Osteoblast (primary cell): Measurements from ENCODE around the gene GOLM1. TPM values are rescaled to one million over a fixed set of nuclear protein-coding genes. Genes with fewer than 3 reads are reported as not detected.

Experiments
- DNase-seq: peaks from one replicate; pipeline ENCODE4 v3.0.0; 2011; ENCODE audit warnings: low spot score, mixed read lengths; ENCODE audit not compliant: insufficient read length; ENCODE audit errors: missing footprints
- H2AFZ ChIP-seq: 2 replicates; pipeline ENCODE4 v1.6.0; 2011; ENCODE audit warnings: mild to moderate bottlenecking, low read length
- H3K27ac ChIP-seq: 2 replicates; pipeline ENCODE4 v1.5.1; 2011; ENCODE audit warnings: mild to moderate bottlenecking, low read depth, low read length, moderate library complexity
- H3K27me3 ChIP-seq: 2 replicates; pipeline ENCODE4 v1.6.0; 2012; ENCODE audit warnings: mild to moderate bottlenecking, control low read depth, inconsistent platforms, low read length, moderate library complexity; ENCODE audit not compliant: insufficient read depth
- H3K36me3 ChIP-seq: 2 replicates; pipeline ENCODE4 v1.5.1; 2011; ENCODE audit warnings: mild to moderate bottlenecking, low read length, control low read depth, moderate library complexity; ENCODE audit not compliant: insufficient read depth
- H3K4me1 ChIP-seq: 2 replicates; pipeline ENCODE4 v1.5.1; 2011; ENCODE audit warnings: mild to moderate bottlenecking, low read length, control low read depth, moderate library complexity; ENCODE audit not compliant: insufficient read depth
- H3K4me2 ChIP-seq: 2 replicates; pipeline ENCODE4 v1.6.0; 2011; ENCODE audit warnings: mild to moderate bottlenecking, low read length; ENCODE audit not compliant: insufficient read depth
- H3K4me3 ChIP-seq: fragments of 200-600 bp; sonication (generic); 3 replicates; pipeline ENCODE4 v1.5.1; 2012; ENCODE audit warnings: mild to moderate bottlenecking, low read length, inconsistent platforms; ENCODE audit not compliant: insufficient read depth
- H3K79me2 ChIP-seq: 2 replicates; pipeline ENCODE4 v1.6.0; 2012; ENCODE audit warnings: mild to moderate bottlenecking, low read length, control low read depth, inconsistent platforms; ENCODE audit not compliant: insufficient read depth
- H3K9me3 ChIP-seq: 2 replicates; pipeline ENCODE4 v1.5.1; 2011; ENCODE audit warnings: low read depth, low read length, control low read depth
- H4K20me1 ChIP-seq: 2 replicates; pipeline ENCODE4 v1.6.0; 2012; ENCODE audit warnings: mild to moderate bottlenecking, low read length, control low read depth; ENCODE audit not compliant: insufficient read depth
- total RNA-seq: library from RNA; depleted of rRNA; stranded (reverse); fragments of >200 nt; gene quantifications from 2 replicates; pipeline ENCODE4 v1.2.3, GENCODE V29; 2012
- TF ChIP-seq, protein P1 (sequence below): IDR thresholded peaks from 2 replicates; pipeline ENCODE4 v1.5.1; 2011; ENCODE audit warnings: mild to moderate bottlenecking, low read depth, low read length, moderate library complexity; ENCODE audit errors: extremely low read depth

The GOLM1 gene
- total RNA-seq, 1 donor: 85.0 TPM

DNA sequence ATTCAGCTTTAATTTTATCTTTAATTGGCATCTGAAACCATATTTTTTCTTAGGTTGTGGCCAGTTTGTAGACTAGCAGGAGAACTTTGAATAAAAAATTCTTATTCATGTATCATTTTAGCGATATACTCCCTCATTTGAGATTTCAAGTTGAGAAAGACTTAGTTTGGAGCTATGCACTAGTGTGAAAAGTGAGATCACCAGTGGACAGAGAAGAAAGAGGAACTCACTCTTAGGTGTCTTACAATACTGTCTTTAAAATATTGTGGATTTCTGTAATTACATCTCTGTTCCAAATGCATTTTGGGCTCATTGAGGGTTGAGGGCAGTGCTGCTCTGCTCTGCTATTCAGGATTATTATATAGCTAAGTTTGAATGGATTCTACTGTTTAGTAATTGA lies 103.8 kb downstream of the GOLM1 start:
- no peaks in the 10 kb centered on the region for H4K20me1 ChIP-seq
- no peaks in the 10 kb centered on the region for H3K9me3 ChIP-seq
- H3K27ac ChIP-seq: no peak overlapping the region
- no peak overlapping the region for H3K4me2 ChIP-seq
- H3K27me3 ChIP-seq: no peaks in the 10 kb centered on the region
- TF ChIP-seq, protein P1, sequence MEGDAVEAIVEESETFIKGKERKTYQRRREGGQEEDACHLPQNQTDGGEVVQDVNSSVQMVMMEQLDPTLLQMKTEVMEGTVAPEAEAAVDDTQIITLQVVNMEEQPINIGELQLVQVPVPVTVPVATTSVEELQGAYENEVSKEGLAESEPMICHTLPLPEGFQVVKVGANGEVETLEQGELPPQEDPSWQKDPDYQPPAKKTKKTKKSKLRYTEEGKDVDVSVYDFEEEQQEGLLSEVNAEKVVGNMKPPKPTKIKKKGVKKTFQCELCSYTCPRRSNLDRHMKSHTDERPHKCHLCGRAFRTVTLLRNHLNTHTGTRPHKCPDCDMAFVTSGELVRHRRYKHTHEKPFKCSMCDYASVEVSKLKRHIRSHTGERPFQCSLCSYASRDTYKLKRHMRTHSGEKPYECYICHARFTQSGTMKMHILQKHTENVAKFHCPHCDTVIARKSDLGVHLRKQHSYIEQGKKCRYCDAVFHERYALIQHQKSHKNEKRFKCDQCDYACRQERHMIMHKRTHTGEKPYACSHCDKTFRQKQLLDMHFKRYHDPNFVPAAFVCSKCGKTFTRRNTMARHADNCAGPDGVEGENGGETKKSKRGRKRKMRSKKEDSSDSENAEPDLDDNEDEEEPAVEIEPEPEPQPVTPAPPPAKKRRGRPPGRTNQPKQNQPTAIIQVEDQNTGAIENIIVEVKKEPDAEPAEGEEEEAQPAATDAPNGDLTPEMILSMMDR: no peak
- H3K4me1 ChIP-seq: no peaks in the 10 kb centered on the region
- H3K36me3 ChIP-seq: peaks cover 13% of the 10 kb centered on the region
- H2AFZ ChIP-seq: no peak overlapping the region
- H3K4me3 ChIP-seq: no peak overlapping the region
- no peak for DNase-seq
- peaks cover 2% of the 10 kb centered on the region for H3K79me2 ChIP-seq

DNA sequence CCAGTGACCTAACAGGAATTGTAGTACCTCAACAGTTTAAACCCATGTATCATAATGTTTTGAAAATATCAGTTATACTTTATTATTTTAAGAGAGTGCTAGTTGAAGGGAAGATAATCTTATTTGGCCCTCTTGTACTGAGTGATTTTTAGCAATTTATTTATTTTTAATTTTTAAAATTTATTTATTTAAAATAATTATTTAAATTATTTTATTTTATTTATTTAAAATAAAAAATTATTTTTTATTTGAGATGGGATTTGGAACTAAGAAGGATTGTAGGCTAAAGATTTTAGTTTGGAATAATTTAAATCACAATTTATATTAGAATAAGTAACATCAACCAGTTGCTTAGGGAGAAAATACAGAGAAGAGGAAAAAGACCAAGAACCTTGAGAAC lies 104.3 kb downstream of the GOLM1 start:
- Histone ChIP-seq H3K27ac (no peak overlapping the region), H3K4me3 (no peak overlapping the region), H3K27me3 (no peaks in the 10 kb centered on the region), H3K79me2 (peaks cover under 1% of the 10 kb centered on the region), H2AFZ (no peak overlapping the region), H3K4me2 (no peak overlapping the region), H3K36me3 (peaks cover 14% of the 10 kb centered on the region), H4K20me1 (no peaks in the 10 kb centered on the region), H3K9me3 (no peaks in the 10 kb centered on the region), H3K4me1 (no peaks in the 10 kb centered on the region)
- no peak for DNase-seq
- TF ChIP-seq, protein P1: no peak

DNA sequence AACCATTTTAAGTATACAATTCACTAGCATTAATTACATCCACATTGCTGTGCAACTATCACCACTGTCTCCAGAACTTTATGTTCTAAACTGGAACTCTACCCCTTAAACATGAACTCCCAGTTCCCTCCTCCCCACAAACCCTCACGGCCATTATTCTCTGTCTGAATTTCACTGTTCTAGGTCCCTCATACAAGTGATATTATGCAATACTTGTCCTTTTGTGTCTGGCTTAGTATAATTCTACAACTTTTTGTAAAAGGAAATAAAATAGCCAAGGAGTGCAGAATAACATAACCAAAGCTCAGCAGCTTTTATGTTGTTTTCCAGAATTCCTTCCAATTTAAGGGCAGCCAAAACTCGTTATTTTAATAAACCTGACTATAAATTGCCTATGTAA lies 105.2 kb downstream of the GOLM1 start:
- H3K4me2 ChIP-seq: no peak overlapping the region
- TF ChIP-seq, protein P1: no peak

DNA sequence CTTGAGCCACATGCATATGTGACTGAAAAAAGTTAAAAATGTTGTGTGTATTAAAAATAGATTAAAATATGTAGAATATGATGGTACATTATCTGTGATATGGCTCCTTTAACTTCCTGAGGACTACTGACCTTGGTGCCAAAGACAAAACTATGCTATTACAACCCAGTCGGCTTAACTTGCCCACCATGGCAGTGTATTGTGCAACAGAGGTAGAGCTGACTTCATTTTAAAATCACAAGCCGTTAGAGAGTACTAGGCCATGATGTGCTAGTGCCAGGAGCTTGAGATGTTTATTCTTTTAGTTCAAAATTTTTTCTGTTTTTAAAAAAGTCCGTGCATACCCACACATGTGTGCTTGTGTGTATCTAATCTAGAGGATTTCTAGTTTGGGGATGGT lies 112.1 kb downstream of the GOLM1 start:
- no peaks in the 10 kb centered on the region for H3K9me3 ChIP-seq
- TF ChIP-seq, protein P1: no peak
- DNase-seq: no peak

More for the DNA sequence above, 105.2 kb downstream of the GOLM1 start:
- Histone ChIP-seq H3K4me3 (no peak overlapping the region), H3K4me1 (no peaks in the 10 kb centered on the region), H2AFZ (no peak overlapping the region), H3K27ac (no peak overlapping the region), H3K9me3 (no peaks in the 10 kb centered on the region), H3K27me3 (no peaks in the 10 kb centered on the region), H3K79me2 (no peaks in the 10 kb centered on the region), H3K36me3 (peaks cover 14% of the 10 kb centered on the region), H4K20me1 (no peaks in the 10 kb centered on the region)
- DNase-seq: no peak

More for the DNA sequence above, 112.1 kb downstream of the GOLM1 start:
- Histone ChIP-seq H3K36me3 (peaks cover 5% of the 10 kb centered on the region), H3K27me3 (no peaks in the 10 kb centered on the region), H3K4me1 (no peaks in the 10 kb centered on the region), H3K4me2 (no peak overlapping the region), H4K20me1 (no peaks in the 10 kb centered on the region), H3K27ac (no peak overlapping the region), H3K4me3 (no peak overlapping the region), H3K79me2 (no peaks in the 10 kb centered on the region), H2AFZ (no peak overlapping the region)
